ENCODE measurements around the gene TMTC4. TPM values are rescaled to one million over a fixed set of nuclear protein-coding genes. Genes with fewer than 3 reads are reported as not detected.

TMTC4 gene
- total RNA-seq, 2 donors from 2014 or later: 8.2 to 17.9 TPM

- Histone ChIP-seq H3K4me1 (ENCODE audit: control insufficient read depth in 1 of 2, low read depth in 2 of 2) (no peaks in the 10 kb centered on the region), H3K36me3 (peaks cover 19% of the 10 kb centered on the region), H3K9me3 (no peaks in the 10 kb centered on the region), H3K4me3 (no peak overlapping the region), H3K27ac (no peak overlapping the region), H3K27me3 (replicated peaks; ENCODE audit: insufficient read depth) (no peaks in the 10 kb centered on the region)
- TF ChIP-seq CTCF (IDR thresholded peaks at IDR 0.05): no peak
- ATAC-seq (ENCODE audit: insufficient number of reproducible peaks, low FRiP score, low read depth) (no peak), DNase-seq (ENCODE audit: low spot score) (no peak)
Observed at GRCh38 chr13:100637796-100638195, 36.8 kb downstream of the TMTC4 start.

- ATAC-seq (ENCODE audit: insufficient number of reproducible peaks, low FRiP score, low read depth) (no peak), DNase-seq (ENCODE audit: low spot score) (no peak)
- H3K9me3 ChIP-seq: no peaks in the 10 kb centered on the region
- no peaks in the 10 kb centered on the region for H3K4me1 ChIP-seq (ENCODE audit: control insufficient read depth in 1 of 2, low read depth in 2 of 2)
- no peak for TF ChIP-seq CTCF (IDR thresholded peaks at IDR 0.05)
- H3K36me3 ChIP-seq: peaks cover 19% of the 10 kb centered on the region
- H3K27me3 ChIP-seq (replicated peaks; ENCODE audit: insufficient read depth): no peaks in the 10 kb centered on the region
- H3K4me3 ChIP-seq: no peak overlapping the region
- H3K27ac ChIP-seq: no peak overlapping the region
Observed at GRCh38 chr13:100637380-100637779, 37.2 kb downstream of the TMTC4 start.

GRCh38 chr13:100636441-100636840 lies 38.2 kb downstream of the TMTC4 start:
- no peaks in the 10 kb centered on the region for H3K9me3 ChIP-seq
- H3K27me3 ChIP-seq (replicated peaks; ENCODE audit: insufficient read depth): no peaks in the 10 kb centered on the region
- H3K36me3 ChIP-seq: peaks cover 17% of the 10 kb centered on the region
- no peaks in the 10 kb centered on the region for H3K4me1 ChIP-seq (ENCODE audit: control insufficient read depth in 1 of 2, low read depth in 2 of 2)
- no peak overlapping the region for H3K4me3 ChIP-seq
- no peak for ATAC-seq (ENCODE audit: insufficient number of reproducible peaks, low FRiP score, low read depth)
- TF ChIP-seq CTCF (IDR thresholded peaks at IDR 0.05): no peak
- H3K27ac ChIP-seq: no peak overlapping the region
- DNase-seq (ENCODE audit: low spot score): no peak

GRCh38 chr13:100636004-100636403 lies 38.6 kb downstream of the TMTC4 start:
- no peak overlapping the region for H3K4me3 ChIP-seq
- H3K27ac ChIP-seq: no peak overlapping the region
- no peaks in the 10 kb centered on the region for H3K27me3 ChIP-seq (replicated peaks; ENCODE audit: insufficient read depth)
- ATAC-seq (ENCODE audit: insufficient number of reproducible peaks, low FRiP score, low read depth) (no peak), DNase-seq (ENCODE audit: low spot score) (no peak)
- H3K36me3 ChIP-seq: peaks cover 17% of the 10 kb centered on the region
- H3K4me1 ChIP-seq (ENCODE audit: control insufficient read depth in 1 of 2, low read depth in 2 of 2): no peaks in the 10 kb centered on the region
- no peak for TF ChIP-seq CTCF (IDR thresholded peaks at IDR 0.05)
- no peaks in the 10 kb centered on the region for H3K9me3 ChIP-seq

- Histone ChIP-seq H3K27ac (no peak overlapping the region), H3K9me3 (no peaks in the 10 kb centered on the region), H3K4me3 (no peak overlapping the region), H3K27me3 (replicated peaks; ENCODE audit: insufficient read depth) (no peaks in the 10 kb centered on the region), H3K4me1 (ENCODE audit: control insufficient read depth in 1 of 2, low read depth in 2 of 2) (no peaks in the 10 kb centered on the region), H3K36me3 (peaks cover 17% of the 10 kb centered on the region)
- no peak for TF ChIP-seq CTCF (IDR thresholded peaks at IDR 0.05)
- ATAC-seq (ENCODE audit: insufficient number of reproducible peaks, low FRiP score, low read depth): no peak
- no peak for DNase-seq (ENCODE audit: low spot score)
Observed at GRCh38 chr13:100634696-100635095, 39.9 kb downstream of the TMTC4 start.
